NCI-H187 (cell line): ENCODE results near the gene TBC1D23.
"Not testable (repeated sequence)": the region's sequence is repeated elsewhere in the genome, so short reads cannot be mapped to it uniquely, and the experiment has no call there.

Source experiments
- DNase-seq, 2 experiments: peaks; one replicate each; lab custom pipeline; 2025; lab: John Stamatoyannopoulos, UW

TBC1D23 gene

GRCh38 chr3:100260685-100261484, at the start of gene TBC1D23:
Gene TBC1D23 (plus strand): TSS chr3:100260992. CDS start chr3:100261019, 27 bp downstream.
- peak; percentile 42 to 91 for DNase-seq

GRCh38 chr3:100213891-100214573, 46.8 kb upstream of the TBC1D23 start:
- DNase-seq, result no peak

- no peak for DNase-seq
Measured at GRCh38 chr3:100214574-100214964, 46.2 kb upstream of the TBC1D23 start.

DNA sequence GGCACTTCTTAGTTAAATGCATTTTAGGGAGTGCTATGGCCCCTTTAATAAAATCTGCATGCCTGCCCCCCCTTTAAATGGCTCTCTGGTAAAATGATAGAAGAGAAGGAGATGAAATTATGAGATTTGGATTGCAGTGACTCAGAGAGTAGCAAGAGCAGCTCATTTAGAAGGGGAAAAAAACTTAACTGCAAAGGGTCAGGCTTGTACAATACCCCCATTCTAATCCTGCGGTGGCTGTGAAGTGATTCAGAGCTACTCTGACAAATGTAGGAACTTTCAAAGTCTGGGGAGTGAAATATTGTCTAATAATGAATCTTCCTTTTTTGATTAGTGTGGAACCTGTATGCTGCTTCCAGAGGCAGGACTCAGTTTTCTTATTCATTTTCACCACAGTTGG, 44.1 kb upstream of the TBC1D23 start:
- DNase-seq, result no peak

GRCh38 chr3:100221159-100221558, 39.6 kb upstream of the TBC1D23 start:
- DNase-seq, result no peak

DNA sequence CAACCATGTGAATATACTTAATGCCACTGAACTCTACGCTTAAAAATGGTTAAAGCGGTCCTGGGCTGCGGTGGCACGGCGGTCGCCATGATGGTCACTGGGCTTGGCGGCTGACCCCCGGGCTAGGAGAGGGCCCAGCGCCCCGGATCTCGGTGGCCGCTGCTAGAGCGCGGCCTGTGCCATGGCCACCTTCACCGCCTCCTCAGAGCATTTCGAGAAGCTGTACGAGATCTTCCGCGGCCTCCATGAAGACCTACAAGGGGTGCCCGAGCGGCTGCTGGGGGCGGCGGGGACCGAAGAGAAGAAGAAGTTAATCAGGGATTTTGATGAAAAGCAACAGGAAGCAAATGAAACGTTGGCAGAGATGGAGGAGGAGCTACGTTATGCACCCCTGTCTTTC, 35.6 kb upstream of the TBC1D23 start:
- no peak for DNase-seq

- DNase-seq, result no peak
Measured at GRCh38 chr3:100225883-100226282, 34.9 kb upstream of the TBC1D23 start.

DNA sequence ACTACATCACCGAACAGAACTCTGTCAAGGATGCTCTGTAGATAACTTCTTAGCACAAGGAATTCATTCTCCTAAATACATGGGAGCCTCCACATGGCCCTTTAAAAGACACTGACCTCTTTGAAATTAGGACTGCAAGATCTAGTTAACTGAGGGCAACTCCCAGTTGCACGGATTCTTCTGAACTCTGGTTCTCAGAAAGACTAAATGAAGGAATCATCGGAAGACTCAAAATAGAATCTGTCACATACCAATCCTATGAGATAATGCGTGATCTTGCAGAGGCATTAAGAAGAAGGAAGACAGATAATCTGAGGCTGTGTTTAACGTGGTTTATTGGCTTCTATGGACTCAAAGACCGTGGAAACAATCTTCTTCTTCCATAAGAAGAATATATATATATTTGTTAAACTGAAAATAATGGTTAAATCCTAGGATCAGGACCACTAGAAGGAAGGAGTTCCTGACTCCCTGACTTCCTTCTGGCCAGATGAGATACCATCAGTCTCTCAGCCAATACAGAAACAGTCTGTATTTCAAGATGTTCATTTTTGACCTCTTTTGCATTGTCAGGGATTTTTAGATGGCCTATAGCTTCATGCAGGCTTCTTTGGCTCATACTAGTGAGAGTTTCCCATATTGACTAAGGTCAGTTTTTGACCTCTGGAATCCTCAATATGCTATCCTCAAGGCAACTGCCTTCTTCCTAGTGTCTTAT, 33.9 kb upstream of the TBC1D23 start:
- DNase-seq, result no peak

DNA sequence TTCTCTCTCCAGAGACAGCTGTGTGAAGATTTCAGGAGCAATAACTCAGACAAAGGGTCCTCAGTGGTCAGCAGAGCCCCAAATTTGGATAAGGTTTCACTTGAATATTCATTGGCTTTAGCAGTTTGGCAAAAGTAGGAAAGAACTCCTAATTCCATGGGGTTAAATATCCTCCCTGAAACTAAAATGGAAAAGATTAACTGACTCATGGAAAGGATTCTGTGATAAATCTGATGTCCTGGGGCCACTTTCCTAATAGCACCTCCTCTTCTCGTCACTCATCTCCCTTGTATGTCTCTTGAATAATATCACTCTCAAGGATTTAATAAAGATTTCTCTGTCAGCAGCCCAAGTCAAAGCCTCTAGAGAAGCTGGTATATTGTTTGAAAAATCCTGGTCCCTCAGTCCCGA, 33.3 kb upstream of the TBC1D23 start:
- DNase-seq, result no peak

DNA sequence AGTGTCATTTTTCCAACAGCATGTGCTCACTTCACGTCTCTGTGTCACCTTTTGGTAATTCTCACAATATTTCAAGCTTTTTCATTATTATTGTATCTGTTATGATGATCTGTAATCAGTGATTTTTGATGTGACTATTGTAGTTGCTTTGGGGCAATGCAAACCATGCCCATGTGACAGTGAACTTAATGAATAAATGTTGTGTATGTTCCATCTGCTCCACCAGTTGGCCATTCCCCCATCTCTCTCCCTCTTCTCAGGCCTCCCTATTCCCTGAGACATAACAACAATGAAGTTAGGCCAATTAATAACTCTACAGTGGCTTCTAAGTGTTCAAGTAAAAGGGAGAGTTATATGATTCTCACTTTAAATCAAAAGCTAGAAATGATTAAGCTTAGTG, 32.5 kb upstream of the TBC1D23 start:
- DNase-seq, result no peak

- DNase-seq, result not testable (repeated sequence)
Measured at GRCh38 chr3:100229188-100229587, 31.6 kb upstream of the TBC1D23 start.

- no peak for DNase-seq
Measured at GRCh38 chr3:100230710-100231109, 30.1 kb upstream of the TBC1D23 start.

DNA sequence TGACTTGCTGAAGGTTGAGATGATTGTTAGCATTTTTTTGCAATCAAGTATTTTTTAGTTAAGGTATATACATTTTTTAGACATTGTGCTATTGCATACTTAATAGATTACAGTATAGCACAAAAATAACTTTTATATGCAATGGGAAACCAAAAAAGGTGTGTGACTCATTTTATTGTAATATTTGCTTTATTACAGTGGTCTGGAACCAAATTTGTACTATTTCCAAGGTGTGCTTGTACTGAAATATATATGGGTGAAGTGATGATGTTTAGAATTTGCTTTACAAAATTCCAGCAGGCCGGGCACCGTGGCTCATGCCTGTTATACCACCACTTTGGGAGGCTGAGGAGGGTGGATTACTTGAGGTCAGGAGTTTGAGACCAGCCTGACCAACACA, 29.1 kb upstream of the TBC1D23 start:
- DNase-seq, result no peak

- no peak for DNase-seq
Measured at GRCh38 chr3:100234364-100234763, 26.4 kb upstream of the TBC1D23 start.

DNA sequence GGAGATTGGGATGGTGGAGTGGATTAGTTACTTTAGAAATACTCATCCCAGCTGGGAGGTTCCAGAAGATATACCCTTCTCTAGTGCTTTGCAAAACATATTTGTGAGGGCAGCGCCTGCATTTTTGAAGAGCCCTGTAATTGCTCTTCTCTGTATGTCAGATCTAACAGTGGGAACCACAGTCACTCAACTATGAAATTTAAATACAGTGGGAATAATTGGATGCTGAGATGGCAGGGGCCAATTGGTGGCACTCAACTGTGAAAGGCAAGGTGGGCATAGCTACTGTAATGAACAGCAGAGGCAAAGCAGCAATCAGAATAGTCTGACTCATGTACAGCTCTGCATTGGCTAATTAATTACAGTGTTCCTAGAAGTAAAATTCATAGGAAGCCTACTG, 22.2 kb upstream of the TBC1D23 start:
- DNase-seq, result no peak

GRCh38 chr3:100242471-100242870, 18.3 kb upstream of the TBC1D23 start:
- not testable (repeated sequence) for DNase-seq

DNA sequence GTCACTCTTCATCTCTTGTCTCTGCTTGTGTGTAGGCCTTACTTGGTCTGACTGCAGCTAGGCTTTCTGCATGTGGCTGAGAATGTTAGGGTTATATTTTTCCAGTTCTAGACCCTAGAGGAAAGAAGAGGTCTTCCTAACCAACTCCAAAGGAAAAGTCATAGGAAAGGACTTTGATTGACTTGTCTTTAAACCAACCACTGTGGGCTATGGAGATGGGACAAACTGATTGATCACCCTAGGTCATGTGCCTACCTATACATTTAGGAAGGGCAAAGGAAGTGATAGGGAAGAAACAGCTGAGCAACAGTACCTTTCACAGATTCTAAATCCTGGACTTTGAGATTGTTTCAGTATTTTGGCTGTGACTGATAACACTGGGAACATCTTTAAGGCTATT, 16.5 kb upstream of the TBC1D23 start:
- DNase-seq, result no peak

DNA sequence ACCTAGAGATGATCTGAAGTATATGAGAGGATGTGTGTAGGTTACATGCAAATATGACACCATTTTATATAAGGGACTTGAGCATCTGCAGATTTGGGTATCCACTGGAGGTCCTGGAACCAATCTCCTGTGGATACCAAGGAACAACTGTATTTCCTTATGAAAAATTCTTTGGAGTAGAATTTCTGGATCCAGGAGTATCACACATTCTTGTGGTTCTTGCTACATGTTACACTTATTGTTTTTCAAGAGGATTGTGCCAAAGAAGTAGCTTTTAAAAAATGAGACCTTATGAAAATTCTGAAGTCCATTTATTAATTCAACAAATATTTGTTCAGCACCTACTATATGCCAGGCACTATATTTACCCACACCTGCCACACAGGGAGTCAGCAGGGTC, 15.7 kb upstream of the TBC1D23 start:
- no peak for DNase-seq

DNA sequence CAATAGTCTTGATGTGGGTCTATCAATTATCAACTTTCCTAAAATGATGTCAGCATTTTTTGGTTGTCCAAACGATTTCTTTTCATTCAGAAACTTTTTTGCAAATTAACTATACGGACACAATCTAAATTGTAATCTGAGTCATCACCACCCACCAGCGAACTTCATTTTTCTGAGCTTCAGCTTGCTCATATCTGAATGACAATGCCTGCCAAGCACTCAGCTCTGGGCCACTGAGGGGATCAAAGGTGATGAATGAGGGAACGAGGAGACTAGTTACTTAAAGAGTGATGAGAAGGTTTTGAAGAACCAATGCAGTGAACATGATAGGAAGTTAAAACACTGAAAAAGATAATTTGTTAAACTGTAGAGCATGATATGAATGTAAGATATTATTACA, 14.9 kb upstream of the TBC1D23 start:
- DNase-seq, result no peak

DNA sequence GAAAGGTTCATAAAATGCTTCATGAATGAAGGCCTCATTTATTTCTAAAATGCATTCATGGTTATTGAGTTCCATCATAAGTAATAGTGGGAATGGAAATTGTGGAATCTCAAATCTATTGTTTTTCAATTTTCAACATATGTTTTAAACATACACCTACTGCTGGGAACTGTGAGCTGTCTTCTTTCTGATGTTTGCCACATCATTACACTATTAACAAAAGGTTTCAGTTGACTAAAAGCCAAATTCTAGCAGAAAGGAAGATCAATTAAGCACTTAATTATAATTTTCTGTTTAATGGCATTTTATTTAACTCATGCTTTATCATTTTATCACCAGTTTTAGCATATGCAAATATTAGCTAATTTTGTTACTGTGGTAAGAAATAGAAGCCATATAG, 13.8 kb upstream of the TBC1D23 start:
- DNase-seq, result no peak

DNA sequence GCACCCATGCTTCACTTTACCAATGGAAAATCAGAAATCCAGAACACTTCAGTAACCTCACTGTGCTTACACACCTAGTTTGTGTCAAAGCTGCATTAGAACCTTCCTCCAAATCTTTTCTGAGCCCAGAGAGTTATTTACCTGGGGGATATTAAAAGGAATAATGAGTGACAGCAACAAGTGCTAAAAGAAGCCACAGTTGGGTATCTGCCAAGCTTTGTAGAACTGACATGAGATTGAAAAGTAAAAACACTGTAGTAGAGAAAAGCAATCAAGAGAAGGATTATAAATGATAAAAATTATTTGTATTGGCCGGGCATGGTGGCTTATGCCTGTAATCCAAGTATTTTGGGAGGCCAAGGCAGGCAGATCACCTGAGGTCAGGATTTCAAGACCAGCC, 8.8 kb upstream of the TBC1D23 start:
- no peak for DNase-seq

GRCh38 chr3:100254168-100254777, 6.5 kb upstream of the TBC1D23 start:
- DNase-seq, result no peak
